Ammon's horn (tissue), 1 donor: ENCODE data around the gene DCC.

Experiments used
- DNase-seq: peaks from one replicate; pipeline ENCODE4 v3.0.0-alpha.2; 2016; ENCODE audit warnings: low spot score

DCC gene

DNA sequence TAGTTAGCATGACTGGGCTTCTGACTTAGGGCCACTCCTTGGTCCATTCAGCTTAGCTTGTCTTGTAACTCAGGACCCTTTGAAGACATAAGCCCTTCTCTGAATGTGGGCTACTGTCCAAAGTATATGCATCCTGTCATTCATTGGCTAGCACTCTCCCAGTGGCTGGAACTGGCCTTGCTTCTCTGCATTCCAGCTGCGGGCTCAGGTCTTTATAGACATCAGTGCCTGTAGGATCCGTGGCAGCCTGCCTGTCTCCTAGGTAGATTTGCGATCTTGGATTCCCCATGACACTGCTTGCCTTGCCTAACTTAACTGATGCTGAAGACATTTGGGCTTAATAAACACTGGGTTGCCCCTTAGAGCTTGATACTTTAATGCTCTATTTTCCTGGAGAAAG, 170.1 kb downstream of the DCC start:
- no peak for DNase-seq

DNA sequence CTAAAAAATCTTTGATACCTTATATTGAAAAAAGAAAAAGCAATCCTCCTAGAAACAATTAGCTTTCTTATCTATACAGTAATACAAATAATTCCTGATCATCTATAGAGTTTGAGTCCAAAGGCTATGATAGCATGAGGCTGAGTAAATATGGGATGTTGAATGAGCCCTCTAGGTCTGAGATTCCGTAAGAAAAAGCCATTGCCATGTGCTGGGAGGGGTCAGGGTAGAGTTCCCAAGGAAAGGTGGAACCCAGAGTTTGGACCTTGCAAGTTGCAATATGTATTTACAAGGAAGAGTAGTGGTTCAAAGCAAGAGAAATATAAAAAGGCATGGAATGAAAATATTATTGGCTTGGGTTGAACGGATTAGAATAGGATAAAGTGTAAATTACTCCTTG, 178.1 kb downstream of the DCC start:
- no peak for DNase-seq

DNA sequence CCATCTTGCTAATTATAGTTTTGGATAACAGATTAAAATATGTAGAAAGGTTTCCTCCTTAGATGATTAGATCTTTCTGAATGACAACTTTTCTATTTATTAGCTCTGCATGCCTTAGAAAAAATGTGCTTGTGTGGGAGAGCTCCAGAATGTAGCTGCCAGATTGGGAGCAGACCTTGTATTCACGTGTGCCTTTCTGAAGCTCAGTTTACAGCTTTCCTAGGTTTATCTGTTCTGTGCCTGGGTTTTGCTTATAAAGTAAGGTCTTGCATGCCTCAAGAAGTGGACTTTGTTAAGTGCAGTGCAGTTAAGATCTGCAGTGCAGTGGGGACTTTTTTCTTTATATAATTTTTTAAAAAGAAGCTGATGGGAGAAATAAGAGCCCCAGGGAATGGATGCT, 179.0 kb downstream of the DCC start:
- DNase-seq = peak; percentile 44

DNA sequence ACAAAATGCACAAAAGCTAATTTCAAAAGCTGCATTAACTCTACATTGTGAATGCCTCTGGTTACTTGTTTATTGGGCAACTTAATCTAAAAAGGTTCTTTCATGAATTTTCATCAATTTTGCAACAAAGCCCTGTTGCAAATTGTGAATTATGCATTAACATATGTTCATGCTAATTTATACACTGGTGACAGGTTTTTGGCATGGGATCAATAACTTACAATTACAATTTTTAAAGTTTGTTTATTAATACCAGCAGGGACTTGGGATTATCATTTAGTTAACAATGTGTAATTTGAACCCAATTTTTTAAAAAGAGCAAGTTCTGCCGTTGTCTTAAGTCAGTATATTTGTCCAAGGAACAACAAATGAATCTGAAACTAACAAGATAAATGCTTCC, 183.6 kb downstream of the DCC start:
- no peak for DNase-seq

DNA sequence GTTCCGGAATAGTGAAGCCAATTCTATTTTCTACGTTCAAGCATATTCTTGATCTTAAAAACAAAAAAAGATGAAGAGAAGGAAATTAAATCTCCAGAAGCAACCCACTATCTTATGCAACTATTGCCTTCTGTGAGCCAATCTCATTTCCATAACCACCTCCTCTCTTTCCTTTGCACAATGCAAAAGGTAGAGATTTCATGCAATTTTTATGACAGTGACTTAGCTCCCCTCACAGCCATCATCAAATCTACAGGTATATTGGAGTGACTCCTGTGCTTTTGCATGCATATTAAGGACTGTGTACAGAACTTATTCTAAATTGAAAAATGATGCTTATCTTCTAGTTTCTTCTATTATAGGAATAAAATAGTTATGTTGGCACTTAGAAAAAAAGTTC, 191.8 kb downstream of the DCC start:
- DNase-seq = no peak

DNA sequence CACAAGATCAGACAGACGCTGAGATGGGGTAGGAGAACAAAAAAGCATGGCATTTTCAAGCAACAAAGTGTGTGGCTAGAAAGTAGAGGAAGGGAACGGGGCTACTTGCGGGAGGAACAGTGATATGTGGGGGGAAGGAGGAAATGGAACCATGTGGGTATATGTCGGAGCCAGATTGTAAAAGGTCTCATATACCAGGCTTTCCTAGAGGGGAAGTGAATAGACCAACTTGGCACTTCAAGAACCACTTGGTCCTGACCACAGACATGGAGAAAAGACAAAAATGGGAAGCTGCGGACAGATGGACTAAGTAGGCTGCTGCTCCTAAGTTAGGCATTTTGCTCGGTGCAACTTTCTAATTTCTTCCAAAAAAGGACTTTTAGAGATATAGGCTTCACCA, 196.0 kb downstream of the DCC start:
- DNase-seq = peak; percentile 20

DNA sequence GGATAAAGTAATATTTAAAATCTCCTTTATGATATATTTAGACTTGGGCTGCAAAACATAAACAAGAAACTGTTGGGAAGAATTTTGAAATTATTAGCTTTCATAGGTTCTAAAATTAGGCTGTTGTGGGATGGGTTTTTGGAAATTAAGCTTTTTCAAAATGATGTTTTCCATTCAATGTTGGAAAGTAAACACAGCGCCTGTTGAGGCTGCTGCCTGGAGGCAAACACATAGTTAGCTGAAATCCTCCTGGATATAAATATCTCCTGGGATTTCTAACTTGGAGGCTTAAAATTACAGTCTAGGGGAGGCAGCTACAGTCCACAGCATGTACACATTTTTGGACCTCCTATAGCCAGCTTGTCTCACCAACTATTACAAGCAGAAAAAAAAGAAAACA, 197.3 kb downstream of the DCC start:
- no peak for DNase-seq

DNA sequence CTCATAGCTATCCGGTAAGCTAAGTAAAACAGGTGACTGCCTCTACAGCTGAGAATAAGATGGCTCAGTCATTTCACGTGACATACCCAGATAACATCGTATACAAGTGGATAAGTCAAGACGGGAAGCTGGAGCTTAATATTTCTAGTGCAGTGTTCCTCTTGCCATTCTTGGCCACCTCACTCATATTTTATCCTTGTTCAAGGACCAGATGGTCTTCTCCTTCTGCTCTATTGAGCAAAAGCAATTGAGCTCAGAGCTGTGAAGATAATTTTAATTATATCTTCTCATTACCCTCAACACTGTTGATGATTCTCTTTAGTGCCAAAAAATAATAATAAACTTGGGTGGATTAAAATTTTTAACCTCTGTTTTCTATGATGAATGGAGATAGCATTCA, 201.1 kb downstream of the DCC start:
- peak; percentile 16 for DNase-seq

DNA sequence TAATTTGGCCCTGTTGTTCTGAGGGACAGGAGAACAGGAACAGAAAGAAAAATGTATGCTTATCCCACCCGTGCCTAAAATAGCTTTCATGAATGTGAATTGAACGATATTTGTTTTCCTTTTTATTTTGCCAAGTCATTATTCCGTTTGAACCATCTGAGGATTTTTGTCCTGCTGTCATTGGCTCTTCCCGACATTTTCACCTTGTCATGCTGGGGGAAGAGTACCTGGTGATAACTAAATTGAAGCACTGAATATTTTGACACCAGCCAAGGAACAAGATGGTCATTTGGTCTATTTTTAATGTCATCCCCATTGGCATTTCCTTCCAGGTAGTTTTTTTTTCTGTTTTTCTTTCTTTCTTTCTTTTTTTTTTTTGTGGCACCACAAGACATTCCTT, 204.1 kb downstream of the DCC start:
- DNase-seq = no peak

DNA sequence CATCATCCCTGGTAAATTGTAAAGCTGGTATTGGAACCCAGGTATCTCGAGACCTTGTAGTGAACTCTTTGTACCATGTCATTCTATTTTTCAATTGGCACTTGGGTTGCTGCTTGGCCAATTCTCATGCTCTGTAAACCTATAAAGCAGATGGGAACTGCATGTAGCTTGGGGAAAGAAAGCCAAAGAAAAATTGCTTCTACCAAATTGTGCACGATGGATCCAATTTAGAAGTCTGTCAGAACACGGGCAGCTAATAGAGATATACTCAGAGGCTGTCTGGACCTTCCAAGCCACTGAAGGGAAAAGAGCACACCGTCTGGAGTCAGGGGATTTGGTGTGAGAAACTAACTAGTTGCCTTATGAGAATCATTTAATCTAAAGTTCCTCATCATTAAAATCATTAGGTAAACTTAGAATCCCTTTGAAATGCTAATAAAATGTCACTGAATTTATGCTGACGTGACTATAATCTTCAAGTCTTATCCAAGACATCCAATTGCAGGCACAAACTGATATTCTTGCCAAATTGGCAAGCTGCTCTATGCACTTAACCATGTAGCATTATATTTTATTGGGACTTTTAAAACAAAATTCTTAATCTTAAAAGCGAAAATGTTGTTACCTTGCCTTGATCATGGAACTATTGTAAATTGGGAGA, 206.8 kb downstream of the DCC start:
- no peak for DNase-seq

DNA sequence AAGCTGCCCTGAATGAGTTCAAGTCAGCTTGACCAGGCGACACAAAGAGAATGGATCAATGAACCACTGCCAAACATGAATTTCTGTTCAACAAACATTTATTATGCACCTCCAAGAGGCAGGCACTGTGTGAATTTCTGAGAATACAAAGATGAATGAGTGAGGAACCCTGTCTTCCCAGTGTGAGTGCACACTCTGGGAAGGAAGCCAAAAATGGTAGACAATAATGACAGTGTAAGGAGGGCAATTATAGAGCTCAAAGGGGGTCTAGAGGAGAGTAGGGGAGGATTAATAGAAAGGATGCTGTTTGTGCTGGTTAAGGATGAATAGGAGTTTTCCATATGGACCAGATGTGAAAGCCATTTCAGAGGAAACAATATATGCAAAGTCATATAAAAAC, 213.4 kb downstream of the DCC start:
- DNase-seq = no peak

DNA sequence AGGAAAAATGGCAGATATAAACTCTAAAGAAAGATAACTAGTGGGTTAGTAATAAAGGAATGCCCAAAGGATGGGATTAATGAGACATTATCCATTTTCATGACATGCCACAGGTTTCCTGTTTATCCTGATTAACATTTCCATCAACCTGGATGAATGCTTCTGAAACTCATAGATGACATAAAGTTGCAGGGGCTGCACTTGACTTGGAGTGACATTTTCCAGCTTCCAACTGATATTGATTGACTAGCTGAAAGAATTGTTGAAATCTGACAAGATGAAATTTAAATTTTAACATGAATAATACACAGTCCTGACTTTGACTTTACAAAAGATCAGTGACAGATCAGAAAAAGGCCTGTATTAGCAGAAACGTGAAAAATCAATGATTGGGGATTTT, 214.2 kb downstream of the DCC start:
- no peak for DNase-seq

DNA sequence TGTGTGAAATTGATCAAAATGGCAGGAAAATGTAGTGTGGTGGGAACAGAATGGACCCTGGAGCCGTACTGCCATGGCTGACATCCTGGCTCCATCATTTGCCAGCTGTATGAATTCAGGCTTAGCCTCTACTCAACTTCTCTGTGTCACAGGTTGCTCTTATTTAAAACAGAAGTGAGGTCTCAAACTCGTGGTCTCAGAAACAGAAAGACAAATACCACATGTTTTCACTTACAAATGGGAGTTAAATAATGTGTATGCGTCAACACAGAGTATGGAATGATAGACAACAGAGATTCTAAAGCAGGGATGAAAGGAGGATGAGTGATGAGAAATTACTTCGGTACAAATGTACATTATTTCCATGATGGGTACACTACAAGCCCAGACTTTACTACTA, 227.4 kb downstream of the DCC start:
- no peak for DNase-seq

DNA sequence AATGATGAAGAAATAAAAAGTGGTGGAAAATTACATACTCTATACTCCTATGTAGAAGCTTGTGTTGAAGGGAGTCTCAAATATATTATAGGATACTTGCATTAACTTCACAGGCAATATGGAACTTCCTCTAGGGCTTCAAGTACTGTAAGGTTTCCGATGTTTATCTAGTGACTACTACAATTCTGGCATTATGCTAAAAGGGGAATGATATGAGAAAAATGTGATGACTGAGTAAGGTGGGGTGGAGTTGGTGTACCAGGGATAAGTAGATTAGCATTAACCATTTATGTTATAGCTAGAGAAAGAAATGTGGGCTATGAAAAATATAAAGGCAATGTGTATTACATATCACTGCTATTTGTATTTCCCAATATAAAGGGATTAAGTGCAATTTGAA, 229.5 kb downstream of the DCC start:
- DNase-seq = no peak

DNA sequence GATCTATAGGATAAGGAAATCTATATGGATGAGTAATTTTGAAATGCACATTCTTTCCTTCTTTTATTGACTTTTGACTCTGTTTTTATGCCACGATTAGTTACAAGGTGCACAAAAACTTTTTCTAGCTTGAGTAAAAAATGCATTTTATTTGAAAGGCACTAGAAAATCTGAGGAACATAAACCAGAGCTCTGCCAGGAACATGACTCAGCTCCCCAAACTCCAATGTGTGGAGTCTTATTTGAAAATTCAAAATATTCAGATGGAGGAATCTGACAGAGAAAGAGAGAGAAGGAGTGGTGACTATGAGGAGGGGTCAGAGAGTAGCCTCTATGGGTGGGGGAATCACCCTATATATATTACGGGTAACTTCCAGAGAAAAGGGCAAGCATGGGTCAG, 231.0 kb downstream of the DCC start:
- peak; percentile 21 for DNase-seq

DNA sequence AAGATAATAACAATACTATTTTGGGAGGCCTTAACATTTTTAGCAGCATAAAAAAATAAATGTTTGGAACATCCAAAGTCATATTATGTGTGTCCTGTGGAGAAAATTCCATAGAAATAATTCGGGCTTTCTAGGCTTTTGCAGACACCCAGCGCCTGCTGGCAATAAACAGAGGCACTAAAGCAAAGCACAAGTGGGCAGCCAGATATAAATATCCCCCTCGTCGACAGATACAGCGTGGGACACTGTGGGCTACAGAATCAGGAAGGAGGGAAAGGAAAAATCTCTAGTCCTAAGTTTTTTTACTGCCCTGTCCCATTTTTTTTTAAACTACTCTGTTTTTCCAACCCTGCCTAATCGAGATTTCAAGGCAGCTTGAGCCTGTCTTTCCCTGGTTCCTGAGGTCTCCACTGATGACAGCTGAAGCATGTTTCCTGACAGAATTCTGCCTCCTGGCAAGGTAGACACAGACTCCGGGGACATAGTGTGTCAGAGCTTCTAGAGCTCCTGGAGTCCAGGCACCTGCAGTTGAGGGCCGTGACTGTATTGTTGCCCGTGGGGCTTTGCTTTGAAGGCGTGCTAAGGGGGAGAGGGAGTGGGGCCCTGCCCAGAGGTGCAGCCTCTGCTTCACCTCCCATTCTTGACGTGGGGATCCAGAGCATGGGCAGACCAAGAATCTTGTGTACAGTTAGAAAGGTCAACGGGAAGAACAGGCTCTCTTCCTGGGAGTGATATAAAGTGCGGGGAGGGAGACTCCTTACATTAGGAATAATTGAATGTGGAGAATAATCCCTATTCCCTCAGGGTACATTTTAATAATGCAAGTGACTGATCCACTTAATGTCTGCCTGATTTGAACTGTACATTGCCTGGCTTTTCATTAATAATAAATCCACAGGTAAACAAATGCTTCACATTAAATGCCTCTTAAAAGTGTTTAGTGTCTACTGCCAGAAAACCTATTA, 232.3 kb downstream of the DCC start:
- DNase-seq = no peak

DNA sequence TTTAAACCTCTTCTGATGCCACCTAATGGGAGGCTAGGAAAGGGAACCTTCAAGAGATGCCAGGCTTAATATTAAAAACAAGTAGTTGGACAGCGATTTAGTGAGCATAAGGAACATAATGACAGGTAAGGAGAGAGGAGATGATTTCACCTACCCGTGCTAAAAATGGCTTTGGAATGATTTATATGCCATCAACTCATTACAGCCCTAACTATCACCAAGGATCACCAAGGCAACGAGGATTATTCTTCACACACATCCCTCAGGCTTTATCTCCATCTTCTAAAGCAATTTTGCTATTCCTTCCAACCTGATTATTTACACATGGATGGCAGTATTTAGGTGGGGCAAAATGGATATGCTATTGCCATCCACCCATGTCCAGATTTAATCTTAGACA, 237.8 kb downstream of the DCC start:
- no peak for DNase-seq

DNA sequence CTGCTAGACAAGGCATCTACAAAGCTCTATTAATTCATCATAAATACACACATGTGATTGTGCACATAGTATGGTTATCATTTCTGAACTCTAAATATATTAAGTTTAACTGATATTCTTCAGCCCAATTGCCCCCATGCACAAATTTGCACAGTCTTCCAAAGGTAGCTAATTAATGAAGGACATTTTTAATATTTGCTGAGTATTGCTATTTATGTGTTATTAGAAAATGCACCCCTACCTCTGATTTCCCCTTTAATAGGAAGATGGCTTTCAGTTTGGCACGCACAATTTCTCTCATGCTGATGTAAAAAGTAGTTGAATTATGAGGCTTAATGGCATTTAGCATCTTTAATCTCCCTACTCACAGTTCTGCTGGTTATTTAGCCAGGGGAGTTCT, 242.1 kb downstream of the DCC start:
- DNase-seq = no peak

DNA sequence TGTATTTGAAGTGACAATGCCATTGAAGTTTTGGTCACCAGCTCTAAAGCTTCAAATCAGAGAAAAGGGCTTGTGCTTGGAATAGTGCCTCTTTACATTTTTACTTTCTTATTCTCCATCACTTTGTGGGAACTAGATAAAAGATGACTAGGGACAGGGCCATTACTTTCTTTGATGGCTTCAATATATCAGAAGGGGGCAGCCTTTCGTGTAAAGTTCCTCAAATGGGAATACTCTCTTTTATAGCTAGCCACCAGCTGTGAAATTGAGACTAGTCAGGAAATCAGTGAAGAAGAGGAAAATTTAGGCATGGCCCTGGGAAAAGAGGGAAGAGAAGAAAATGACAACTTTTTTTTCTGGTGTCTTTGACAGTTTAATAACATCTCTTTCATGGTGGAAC, 242.5 kb downstream of the DCC start:
- no peak for DNase-seq

DNA sequence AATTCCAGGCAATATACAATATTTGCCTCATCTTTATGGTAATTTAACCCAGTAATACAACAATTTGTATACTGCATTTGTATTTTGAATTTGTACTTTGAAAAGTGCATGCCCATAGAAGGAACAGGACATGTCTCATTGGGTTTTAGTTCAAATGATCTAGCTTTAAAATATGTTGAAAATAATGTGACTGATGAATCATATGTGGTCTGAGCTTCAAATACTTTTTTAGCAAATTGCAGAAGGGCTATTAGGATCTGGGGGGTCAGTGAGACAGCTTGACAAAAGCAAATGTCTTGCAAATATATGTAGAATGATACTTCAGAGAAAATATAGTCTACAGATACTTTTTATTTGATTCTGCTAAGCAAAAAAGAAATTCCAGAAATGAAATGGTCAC, 248.9 kb downstream of the DCC start:
- DNase-seq = no peak

DNA sequence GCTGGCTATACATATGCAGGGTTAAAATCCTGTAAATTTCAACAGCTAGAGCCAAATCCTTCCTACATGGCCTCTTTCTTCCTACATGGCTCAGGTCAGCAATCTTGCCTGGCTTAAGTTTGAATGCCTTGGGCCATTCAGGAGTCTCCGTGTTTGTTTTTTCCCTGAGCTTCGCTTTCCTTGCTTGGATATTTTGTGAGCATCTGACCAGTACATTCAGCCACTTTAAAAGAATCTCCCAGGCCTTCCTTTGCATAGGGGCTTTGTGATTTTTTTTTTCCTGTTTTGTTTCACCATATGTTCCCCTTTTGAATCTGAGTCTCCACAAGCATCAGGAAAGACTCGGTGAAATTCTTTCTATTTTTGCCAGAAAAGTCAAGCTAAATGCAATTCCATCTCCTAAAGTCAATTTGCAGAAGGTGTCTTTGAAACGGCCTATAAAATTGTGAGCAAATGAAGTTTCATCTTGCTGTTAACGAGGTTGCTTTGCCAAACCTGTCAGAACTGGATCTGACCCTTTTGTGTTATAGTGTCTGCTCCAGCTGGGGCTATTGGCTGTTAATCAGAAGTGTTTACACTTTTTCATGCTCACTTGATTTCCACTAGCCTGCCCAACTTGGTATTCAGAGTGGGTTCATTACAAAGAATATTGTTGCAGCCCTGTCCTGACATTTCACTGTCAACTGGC, 256.9 kb downstream of the DCC start:
- no peak for DNase-seq

DNA sequence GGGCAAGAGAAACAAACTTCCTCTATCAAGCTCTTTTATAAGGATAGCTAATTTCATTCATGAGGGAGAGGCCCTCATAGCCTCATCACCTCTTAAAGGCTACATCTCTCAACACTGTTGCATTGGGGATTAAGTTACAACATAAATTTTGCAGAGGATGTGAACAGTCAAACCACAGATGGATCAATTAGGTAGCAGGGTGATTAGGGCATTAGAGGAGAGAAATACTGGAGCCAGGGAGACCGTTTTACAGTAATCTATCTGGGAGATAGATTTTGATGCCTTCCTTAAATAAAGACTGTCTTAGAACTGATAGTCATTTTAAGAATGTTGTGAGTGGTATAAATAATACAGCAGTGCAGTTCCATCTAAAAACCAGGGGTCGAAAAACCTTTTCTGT, 258.9 kb downstream of the DCC start:
- DNase-seq = no peak

DNA sequence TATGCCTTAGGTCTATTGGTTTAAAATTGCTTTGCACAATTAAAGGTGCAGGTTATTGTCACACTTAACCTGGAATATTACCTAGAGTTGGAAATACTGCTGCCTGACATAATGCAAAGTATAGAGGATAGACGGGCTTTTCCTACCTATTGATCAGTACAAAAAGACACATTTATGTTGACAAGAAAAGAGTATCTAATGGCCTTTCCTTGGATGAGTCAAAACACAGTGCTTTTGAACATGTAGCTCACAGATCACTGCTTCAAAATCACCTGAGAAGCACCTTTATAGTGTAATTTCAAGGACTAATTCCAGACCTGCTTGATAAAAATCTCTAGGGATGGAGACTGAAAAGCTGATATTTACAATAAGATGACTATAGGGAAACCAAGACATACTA, 262.8 kb downstream of the DCC start:
- no peak for DNase-seq
